Activated naive CD8-positive, alpha-beta T cell (primary cell): ENCODE data around the gene CHMP4B.
A peak's percentile ranks its signal among the peaks of the same experiment; 100 is the strongest.

ENCODE experiments used
- H3K27ac Mint-ChIP-seq: one replicate; pipeline ENCODE4 v1.8.0; 2021; ENCODE audit warnings: mixed read lengths
- H3K27me3 Mint-ChIP-seq: one replicate; pipeline ENCODE4 v1.8.0; 2021; ENCODE audit warnings: mixed read lengths
- H3K36me3 Mint-ChIP-seq: one replicate; pipeline ENCODE4 v1.8.0; 2021; ENCODE audit warnings: mixed read lengths
- H3K4me1 Mint-ChIP-seq: one replicate; pipeline ENCODE4 v1.8.0; 2021; ENCODE audit warnings: low read depth, mixed read lengths
- H3K4me3 Mint-ChIP-seq: one replicate; pipeline ENCODE4 v1.8.0; 2021; ENCODE audit warnings: mild to moderate bottlenecking, mixed read lengths
- H3K9me3 Mint-ChIP-seq: one replicate; pipeline ENCODE4 v1.8.0; 2021; ENCODE audit warnings: low read depth, mixed read lengths

Gene CHMP4B

DNA sequence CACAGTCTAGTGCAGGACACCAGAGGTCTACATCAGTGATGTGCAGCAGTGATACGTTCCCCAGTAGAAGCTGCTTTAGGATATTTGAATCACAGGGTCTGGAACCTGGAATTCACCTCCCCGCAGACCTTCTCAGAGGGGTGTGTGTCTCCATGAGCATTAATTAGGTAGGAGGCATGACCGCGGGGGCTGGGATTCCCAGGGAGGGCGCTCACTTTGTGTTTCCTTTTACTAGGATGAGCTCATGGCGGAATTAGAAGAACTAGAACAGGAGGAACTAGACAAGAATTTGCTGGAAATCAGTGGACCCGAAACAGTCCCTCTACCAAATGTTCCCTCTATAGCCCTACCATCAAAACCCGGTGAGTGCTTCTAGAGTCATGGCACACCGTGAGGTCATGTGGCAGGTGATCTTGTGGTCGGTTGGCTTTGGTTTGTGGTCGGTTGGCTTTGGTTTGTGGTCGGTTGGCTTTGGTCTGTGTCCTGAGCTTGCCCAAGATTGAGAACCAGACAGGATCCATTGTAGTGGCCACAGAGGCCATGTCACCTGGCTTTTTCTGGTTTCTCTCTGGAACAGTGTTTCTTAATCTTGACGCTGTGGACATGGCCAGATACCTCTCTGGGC lies 40.8 kb downstream of the CHMP4B start:
- Mint-ChIP-seq H3K4me1 (peaks cover 66% of the 10 kb centered on the region), H3K27ac (peak overlapping the region; percentile 88), H3K36me3 (peaks cover 7% of the 10 kb centered on the region), H3K9me3 (no peaks in the 10 kb centered on the region), H3K27me3 (no peaks in the 10 kb centered on the region), H3K4me3 (no peak overlapping the region)

DNA sequence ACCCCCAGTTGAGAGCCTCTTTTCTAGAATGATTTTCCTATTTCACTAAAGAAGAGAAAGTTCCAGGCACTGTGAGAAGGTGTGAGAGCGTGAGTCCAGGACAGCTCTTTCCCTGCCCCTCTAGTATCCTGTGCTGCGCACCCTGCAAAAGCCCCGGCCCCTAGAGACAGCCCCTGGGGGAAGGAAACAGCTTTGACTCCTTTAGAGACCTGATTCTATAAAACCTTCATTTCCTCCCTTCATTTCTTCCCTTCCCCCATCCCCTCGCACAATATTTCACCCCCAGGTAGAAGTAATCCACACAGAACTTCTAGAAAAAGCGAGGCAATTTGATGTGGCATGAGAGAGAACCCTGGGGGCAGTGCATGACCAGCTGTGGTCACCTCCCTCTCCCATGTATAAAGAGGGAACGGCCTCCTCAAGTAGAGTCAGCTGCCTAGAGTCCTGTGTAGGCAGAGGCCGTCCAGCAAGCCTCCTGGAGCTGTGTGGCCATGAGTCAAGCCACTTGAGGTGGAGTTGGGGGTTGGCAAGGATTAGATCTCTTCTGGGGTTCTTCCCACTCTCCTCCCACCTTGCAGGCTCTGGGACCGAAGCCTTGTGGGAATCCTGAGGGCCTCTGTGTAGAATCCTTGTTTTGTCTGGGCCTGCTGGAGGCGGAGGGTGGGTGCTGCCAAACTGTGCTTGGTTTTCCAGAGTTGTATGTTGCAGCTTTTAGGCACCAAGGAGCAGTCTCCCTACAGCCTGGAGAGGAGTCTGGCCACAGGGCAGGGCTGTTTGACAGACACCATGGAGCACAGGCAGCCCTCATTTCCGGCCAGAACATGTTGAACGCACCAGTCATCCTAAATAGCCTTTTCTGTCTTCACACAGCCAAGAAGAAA lies 41.7 kb downstream of the CHMP4B start:
- Mint-ChIP-seq H3K4me1 (peaks cover 62% of the 10 kb centered on the region), H3K36me3 (peaks cover 7% of the 10 kb centered on the region), H3K4me3 (peak overlapping the region; percentile 42), H3K27ac (peak overlapping the region; percentile 88), H3K9me3 (no peaks in the 10 kb centered on the region), H3K27me3 (no peaks in the 10 kb centered on the region)

DNA sequence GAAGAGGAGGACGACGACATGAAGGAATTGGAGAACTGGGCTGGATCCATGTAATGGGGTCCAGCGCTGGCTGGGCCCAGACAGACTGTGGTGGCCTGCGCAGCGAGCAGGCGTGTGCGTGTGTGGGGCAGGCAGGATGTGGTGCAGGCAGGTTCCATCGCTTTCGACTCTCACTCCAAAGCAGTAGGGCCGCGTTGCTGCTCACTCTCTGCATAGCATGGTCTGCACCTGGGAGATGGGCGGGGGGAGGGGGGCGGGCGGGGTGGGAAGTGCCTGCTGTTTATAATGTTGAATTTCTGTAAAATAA lies 42.3 kb downstream of the CHMP4B start:
- H3K27me3 Mint-ChIP-seq, result no peaks in the 10 kb centered on the region
- peak overlapping the region; percentile 88 for H3K27ac Mint-ChIP-seq
- H3K4me1 Mint-ChIP-seq, result peaks cover 62% of the 10 kb centered on the region
- H3K36me3 Mint-ChIP-seq, result peaks cover 10% of the 10 kb centered on the region
- peak overlapping the region; percentile 42 for H3K4me3 Mint-ChIP-seq
- H3K9me3 Mint-ChIP-seq, result no peaks in the 10 kb centered on the region

DNA sequence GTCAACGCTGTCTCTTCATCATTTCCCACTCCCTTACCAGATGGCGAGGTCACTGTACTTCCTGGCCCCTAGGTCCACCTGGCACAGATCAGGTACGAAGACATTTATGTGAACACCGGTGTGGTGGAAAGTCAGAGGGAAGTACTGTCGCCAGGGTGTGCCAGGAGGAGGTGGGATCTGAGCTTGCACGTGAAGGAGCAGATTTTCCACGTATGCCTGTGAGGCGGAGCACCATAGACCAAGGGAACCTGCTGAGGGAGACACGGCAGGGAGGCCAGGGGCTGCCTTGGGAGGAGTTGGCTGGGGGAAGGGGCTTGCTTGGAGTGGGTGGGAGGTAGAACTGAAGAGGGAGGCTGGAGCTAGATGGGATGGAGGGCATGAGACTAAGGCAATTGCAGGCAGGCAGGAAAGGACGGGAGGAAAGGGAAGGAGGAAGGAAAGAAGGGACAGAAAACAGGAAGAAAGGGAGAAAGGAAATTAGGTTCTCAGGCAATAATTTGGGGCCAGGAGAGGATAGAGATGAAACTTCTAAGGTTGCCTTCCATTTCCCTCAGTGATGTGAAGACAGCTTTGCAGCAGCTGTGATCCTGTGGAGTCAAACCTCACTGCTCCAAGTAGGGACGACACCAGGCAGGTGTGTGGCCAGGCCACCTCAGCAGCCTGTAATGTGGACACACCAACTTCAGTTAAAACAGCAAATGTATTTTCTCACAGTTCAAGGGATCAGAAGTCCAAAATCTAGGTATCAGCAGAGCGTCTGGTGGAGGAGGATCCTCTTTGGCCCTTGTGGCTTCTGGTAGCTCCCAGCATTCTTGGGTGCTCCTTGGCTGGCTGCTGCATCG lies 46.8 kb downstream of the CHMP4B start:
- peak overlapping the region; percentile 52 for H3K4me3 Mint-ChIP-seq
- peaks cover 44% of the 10 kb centered on the region for H3K4me1 Mint-ChIP-seq

DNA sequence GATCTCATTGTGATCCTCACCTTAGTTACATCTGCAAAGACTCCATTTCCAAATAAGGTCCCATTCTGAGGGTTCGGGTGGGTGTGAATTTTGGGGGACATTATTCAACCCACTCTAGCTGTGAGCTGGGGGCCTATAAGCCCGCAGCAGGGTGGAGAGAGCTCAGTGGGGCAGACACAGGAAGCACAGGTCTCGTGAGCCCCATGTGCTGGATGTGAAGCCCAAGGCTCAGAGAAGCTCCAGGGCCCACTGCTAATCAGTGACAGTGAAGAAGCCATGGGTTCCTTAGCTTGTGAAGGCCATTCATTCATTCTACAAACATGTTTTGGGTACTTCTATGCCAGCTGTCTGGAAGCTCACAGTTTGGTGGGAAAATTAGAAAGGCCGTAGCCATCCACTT lies 47.5 kb downstream of the CHMP4B start:
- H3K4me1 Mint-ChIP-seq, result peaks cover 38% of the 10 kb centered on the region
- H3K9me3 Mint-ChIP-seq, result no peaks in the 10 kb centered on the region
- no peaks in the 10 kb centered on the region for H3K27me3 Mint-ChIP-seq
- peaks cover 2% of the 10 kb centered on the region for H3K36me3 Mint-ChIP-seq
- H3K27ac Mint-ChIP-seq, result peak overlapping the region; percentile 82
- H3K4me3 Mint-ChIP-seq, result peak overlapping the region; percentile 77

More for the DNA sequence above, 46.8 kb downstream of the CHMP4B start:
- H3K27me3 Mint-ChIP-seq, result no peaks in the 10 kb centered on the region
- H3K9me3 Mint-ChIP-seq, result no peaks in the 10 kb centered on the region
- peaks cover 6% of the 10 kb centered on the region for H3K36me3 Mint-ChIP-seq
- H3K27ac Mint-ChIP-seq, result peak overlapping the region; percentile 82

DNA sequence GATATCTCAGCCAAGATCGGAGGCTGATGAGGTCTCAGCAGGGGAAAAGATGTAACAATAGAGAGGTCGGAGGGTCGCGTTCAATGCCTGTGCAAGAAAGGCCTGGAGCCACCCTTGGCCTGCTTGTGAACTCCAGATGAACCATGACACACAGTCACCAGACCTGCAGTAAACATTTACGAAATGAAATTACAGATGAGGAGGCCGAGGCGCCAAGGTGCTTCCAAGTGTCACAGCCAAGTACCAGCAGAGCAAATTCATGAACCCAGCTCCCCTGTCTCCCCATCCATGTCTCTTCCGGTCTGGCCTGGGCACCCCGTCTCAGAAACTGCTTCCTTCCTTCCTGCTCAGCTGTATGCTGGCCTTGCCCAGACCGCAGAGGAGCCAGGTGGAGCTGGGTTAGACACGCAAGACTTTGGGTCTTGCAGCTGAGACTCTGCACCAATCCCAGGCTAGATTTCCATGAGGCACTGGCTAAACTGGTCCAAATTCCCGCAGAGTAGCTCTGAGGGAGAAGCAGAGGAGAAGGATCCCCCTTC lies 48.1 kb downstream of the CHMP4B start:
- Mint-ChIP-seq H3K4me1 (peaks cover 32% of the 10 kb centered on the region), H3K27me3 (no peaks in the 10 kb centered on the region), H3K36me3 (peaks cover 2% of the 10 kb centered on the region), H3K27ac (peak overlapping the region; percentile 82), H3K9me3 (no peaks in the 10 kb centered on the region), H3K4me3 (peak overlapping the region; percentile 77)

DNA sequence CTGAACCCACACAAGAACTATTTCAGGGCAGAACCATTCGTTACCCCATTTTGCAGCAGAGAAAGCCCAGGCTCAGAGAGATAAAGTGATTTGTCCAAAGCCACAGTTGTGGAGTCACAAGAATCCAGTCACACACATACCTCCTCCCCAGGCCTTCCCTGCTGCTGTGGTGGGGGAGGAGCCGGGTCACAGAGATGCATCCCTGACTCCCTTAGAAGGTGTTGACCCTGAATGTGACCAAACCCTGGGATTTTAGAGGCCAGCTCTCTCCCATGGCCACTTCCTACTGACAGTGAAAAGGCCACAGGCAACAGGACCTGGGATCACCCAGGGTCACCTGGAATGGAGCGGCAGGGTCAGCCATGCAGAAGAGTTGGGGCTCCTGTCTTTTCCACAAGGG lies 48.6 kb downstream of the CHMP4B start:
- Mint-ChIP-seq H3K9me3 (no peaks in the 10 kb centered on the region), H3K4me3 (peak overlapping the region; percentile 77), H3K27me3 (no peaks in the 10 kb centered on the region), H3K36me3 (peaks cover 2% of the 10 kb centered on the region), H3K4me1 (peaks cover 27% of the 10 kb centered on the region), H3K27ac (peak overlapping the region; percentile 82)

DNA sequence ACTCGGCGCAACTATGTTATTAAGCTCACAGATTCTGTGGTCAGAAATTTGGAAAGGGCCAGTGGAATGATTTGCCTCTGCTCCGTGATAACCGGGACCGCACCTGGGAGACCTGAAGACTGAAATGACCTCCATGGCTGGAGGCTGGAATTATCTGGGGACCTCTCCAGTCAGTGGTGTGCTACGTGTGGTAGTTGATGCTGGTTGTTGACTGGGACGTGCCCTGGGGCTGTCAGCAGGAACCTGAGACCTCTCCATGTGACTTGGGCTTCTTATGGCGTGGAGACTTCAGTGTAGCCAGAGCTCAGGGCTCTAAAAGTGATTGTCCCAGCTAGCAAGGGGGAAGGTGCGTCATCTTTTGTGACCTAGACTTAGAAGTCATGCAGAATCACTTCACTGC lies 50.3 kb downstream of the CHMP4B start:
- Mint-ChIP-seq H3K27me3 (no peaks in the 10 kb centered on the region), H3K36me3 (peaks cover 2% of the 10 kb centered on the region), H3K27ac (no peak overlapping the region), H3K4me1 (peaks cover 24% of the 10 kb centered on the region), H3K9me3 (no peaks in the 10 kb centered on the region), H3K4me3 (no peak overlapping the region)

DNA sequence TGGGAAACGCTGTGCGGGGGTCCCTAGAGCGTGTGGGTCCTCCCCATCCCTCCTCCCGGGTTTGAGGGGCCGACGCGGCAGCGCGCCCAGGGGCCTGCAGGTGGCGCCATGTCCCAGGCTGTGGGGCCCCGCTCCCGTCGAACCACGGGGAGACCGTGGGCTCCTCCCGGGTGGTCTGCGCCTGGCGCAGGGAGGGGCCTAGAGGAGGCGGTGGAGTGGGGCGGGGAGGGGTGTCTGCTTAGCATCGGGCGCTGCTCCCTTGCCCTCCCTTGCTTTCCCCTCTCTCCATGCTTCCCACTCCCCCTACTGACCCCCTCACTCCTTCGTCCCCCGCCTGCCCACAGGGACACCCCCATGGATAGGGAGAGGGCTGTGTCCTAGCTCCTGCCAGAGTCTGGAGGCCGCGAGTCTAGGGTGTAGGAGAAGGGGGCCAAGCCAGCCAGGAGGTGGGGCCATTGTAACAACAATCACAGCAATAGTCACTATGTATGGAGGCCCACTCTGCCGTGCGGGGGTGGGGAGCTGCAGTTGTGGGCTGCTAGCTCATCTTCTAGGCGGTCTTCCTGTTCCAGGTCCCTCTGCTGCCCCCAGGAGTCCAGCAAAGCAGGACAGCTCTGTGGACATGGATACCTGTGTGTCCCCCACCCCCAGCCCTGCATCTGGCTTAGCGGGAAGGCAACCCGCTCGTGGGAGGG lies 51.7 kb downstream of the CHMP4B start:
- Mint-ChIP-seq H3K9me3 (no peaks in the 10 kb centered on the region), H3K36me3 (peaks cover 2% of the 10 kb centered on the region), H3K4me1 (peaks cover 20% of the 10 kb centered on the region), H3K4me3 (no peak overlapping the region), H3K27me3 (no peaks in the 10 kb centered on the region), H3K27ac (no peak overlapping the region)

DNA sequence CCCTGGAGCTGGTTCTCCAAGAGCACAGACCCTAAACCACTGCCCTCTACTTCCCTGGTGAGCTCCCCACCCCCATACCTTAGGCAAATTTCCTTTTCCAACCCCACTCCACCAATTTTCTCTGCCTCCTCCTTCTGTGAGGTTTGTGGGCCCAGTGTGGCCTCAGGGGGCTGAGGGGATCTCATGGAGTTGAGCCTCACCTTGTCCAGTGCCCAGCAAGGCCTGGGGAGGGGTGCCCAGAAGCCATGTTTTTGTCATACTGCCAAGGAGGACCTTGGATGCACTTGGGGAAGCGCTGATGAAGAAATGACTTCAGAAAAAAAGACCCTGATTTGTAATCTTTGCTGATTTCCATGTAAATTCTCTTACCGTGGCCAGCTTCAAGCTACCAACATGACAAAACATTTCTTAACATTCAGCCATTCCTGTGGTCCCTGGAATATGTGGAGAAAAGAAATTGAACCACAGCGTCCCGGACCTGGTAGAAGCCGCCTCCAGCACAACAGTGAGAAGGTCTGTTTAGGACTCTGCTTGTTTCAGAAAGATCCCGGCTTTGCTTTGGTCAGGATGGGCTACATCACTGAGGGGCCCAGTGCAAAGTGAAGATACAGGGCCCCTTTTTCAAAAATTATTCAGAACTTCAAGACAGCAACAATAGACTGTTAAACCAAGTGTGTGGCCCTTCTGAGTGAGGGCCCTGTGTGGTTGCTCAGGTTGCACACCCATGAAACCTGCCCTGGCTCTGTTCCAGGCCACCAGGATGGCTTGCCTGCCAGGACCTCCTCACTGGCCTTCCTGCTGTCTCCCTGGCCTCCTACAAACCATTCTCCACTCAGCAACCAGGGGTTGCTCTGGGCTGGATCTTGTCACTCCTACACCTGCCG lies 52.5 kb downstream of the CHMP4B start:
- Mint-ChIP-seq H3K27ac (no peak overlapping the region), H3K36me3 (no peaks in the 10 kb centered on the region), H3K4me3 (no peak overlapping the region), H3K27me3 (no peaks in the 10 kb centered on the region), H3K9me3 (no peaks in the 10 kb centered on the region), H3K4me1 (peaks cover 12% of the 10 kb centered on the region)

DNA sequence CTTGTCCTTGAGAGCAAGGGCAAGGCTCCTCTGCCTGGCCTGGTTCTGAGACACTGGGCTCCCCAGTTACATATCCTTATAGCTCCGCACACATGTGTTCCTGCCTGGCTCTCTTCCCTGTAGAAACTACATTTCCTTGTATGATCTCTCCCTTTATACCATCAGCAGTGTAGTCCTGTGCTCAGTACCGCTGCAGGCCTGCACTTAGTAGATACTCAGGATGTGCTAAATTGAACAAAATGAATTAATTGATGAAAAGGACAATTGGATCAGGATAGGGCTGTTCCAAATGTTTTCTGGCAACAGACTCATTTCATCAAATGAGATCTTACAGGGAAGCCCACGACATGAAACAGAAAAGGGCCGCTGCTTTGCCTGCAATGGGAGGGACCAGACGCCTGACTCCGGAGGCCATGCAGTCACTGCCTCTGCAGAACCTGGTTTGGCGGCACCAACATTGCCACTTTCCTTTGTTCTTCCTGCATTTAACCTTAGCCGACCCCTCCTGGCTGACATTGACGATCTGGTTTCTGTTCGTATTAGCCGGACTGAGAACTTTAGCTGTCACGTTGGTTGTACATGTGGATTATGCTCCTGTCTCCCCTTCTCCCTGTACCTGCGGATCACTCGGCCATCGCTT lies 53.3 kb downstream of the CHMP4B start:
- Mint-ChIP-seq H3K27me3 (no peaks in the 10 kb centered on the region), H3K4me1 (peaks cover 4% of the 10 kb centered on the region), H3K9me3 (no peaks in the 10 kb centered on the region), H3K4me3 (no peak overlapping the region), H3K27ac (no peak overlapping the region), H3K36me3 (no peaks in the 10 kb centered on the region)

DNA sequence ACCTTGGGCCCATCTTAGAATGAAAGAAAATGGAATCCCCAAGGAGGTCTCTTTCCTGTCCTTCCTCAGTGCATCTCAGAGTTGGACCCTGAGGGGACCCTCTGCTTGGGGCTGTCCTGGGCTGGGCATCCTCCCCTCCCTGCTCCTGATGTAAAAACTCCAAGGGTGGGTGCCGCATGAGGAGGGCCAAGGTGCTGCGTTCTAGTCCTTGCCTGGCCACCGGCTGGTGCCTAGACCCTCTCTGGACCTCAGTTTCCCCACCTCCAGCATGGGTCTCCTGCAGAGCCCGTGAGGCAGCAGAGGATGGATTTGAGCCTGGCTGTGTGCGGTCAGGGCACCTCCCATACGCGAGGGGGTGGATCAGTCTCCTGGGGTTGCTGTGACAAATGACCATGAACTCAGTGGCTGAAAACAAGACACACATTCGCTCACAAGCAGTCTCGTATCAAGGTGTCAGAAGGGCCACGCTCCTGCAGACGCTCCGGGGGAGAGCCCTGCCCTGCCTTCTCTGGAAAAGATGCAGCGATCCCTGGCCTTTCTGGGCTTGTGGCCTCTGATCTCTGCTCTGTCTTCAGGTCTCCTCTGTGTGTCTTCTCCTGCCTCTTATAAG lies 54.7 kb downstream of the CHMP4B start:
- H3K4me3 Mint-ChIP-seq, result no peak overlapping the region
- no peaks in the 10 kb centered on the region for H3K27me3 Mint-ChIP-seq
- no peak overlapping the region for H3K27ac Mint-ChIP-seq
- no peaks in the 10 kb centered on the region for H3K36me3 Mint-ChIP-seq
- no peaks in the 10 kb centered on the region for H3K4me1 Mint-ChIP-seq
- no peaks in the 10 kb centered on the region for H3K9me3 Mint-ChIP-seq
